Activated B cell treated with CpG ODN at 0.5 μM for 24 hours (primary cell): ENCODE data around the gene EDC4. TPM values are rescaled to one million over a fixed set of nuclear protein-coding genes. Genes with fewer than 3 reads are reported as not detected.

Experiments
- ATAC-seq: fragments of 200-7000 bp; cut with Tn5 transposase; one replicate; pipeline ENCODE4 v1.10.0; 2021; ENCODE audit warnings: low read depth, mild to moderate bottlenecking, moderate library complexity
- CTCF ChIA-PET: fragments of 350-600 bp; sonication (Branson Sonifier 250); formaldehyde crosslinking; loops from one replicate; lab custom pipeline; 2021; ENCODE audit warnings: antibody characterized with exemption; lab: Charles Lee
- POLR2A ChIA-PET: fragments of 350-600 bp; sonication (Branson Sonifier 250); formaldehyde crosslinking; loops from one replicate; lab custom pipeline; 2021; ENCODE audit warnings: antibody characterized with exemption; lab: Charles Lee
- DNase-seq: peaks from one replicate; pipeline ENCODE4 v3.0.0; 2022
- H3K27ac Mint-ChIP-seq: one replicate; pipeline ENCODE4 v1.8.0; 2020; ENCODE audit warnings: mixed read lengths
- H3K27me3 Mint-ChIP-seq: one replicate; pipeline ENCODE4 v1.8.0; 2021; ENCODE audit warnings: mixed read lengths
- H3K36me3 Mint-ChIP-seq: one replicate; pipeline ENCODE4 v1.8.0; 2021; ENCODE audit warnings: low read depth, mixed read lengths
- H3K4me1 Mint-ChIP-seq: one replicate; pipeline ENCODE4 v1.8.0; 2021; ENCODE audit warnings: mixed read lengths
- H3K4me3 Mint-ChIP-seq: one replicate; pipeline ENCODE4 v1.8.0; 2020; ENCODE audit warnings: mild to moderate bottlenecking, mixed read lengths
- H3K9me3 Mint-ChIP-seq: one replicate; pipeline ENCODE4 v1.8.0; 2020; ENCODE audit warnings: mixed read lengths
- CTCF ChIP-seq: fragments of 200-600 bp; IDR thresholded peaks from one replicate; pipeline ENCODE4 v1.8.0; 2022; ENCODE audit warnings: antibody characterized with exemption, mild to moderate bottlenecking
- intact Hi-C: fragments of 100-400 bp; cut with micrococcal nuclease; formaldehyde crosslinking; loops from one replicate; pipeline ENCODE4 v1.15.1; 2024
- total RNA-seq: library from RNA; stranded (reverse); gene quantifications from 2 replicates; pipeline ENCODE4 v1.2.3, GENCODE V29; 2022

The EDC4 gene
- total RNA-seq = 71.5 TPM in 2 replicates

- ChIA-PET POLR2A (interaction anchor here (0.8 to 1.6 kb wide), 7 partner anchors 13 to 165 kb away, joined by 3 to 7 read pairs (median 4); partner anchors contain the start of genes GFOD2 and PSKH1), CTCF (interaction anchor here (0.6 to 1.4 kb wide), 2 partner anchors 19 to 56 kb away, joined by 3 to 6 read pairs; no protein-coding TSS in a partner anchor)
- intact Hi-C loops = loop anchor here (1.0 to 2.0 kb wide), 5 partner anchors 20 to 62 kb away; partner anchors contain the start of genes NUTF2, PSKH1 and THAP11
- H3K27ac Mint-ChIP-seq = peak within 1 kb of the TSS; percentile 84
- peak within 1 kb of the TSS; percentile 90 for H3K4me3 Mint-ChIP-seq
- no peak for TF ChIP-seq CTCF
- peaks cover 36% of the 10 kb centered on the region for H3K4me1 Mint-ChIP-seq
- DNase-seq = peak; percentile 89
- no peaks in the 10 kb centered on the region for H3K9me3 Mint-ChIP-seq
- ATAC-seq = peak; percentile 93
- H3K36me3 Mint-ChIP-seq = peaks cover 42% of the 10 kb centered on the region
- no peaks in the 10 kb centered on the region for H3K27me3 Mint-ChIP-seq
Observed at GRCh38 chr16:67872631-67873434, at the start of gene EDC4. Gene EDC4, plus strand, starts transcription at chr16:67873052. Its CDS starts 210 bp downstream, at chr16:67873262.

- ChIA-PET CTCF (no interaction called here), POLR2A (no interaction called here)
- Mint-ChIP-seq H3K27me3 (no peaks in the 10 kb centered on the region), H3K36me3 (peaks cover 22% of the 10 kb centered on the region), H3K27ac (no peak overlapping the region), H3K9me3 (no peaks in the 10 kb centered on the region), H3K4me1 (no peaks in the 10 kb centered on the region), H3K4me3 (no peak overlapping the region)
- ATAC-seq = no peak
- DNase-seq = no peak
- no peak for TF ChIP-seq CTCF
- intact Hi-C loops = no loop called here
Observed at GRCh38 chr16:67825119-67825518, 47.7 kb upstream of the EDC4 start.

- ChIA-PET CTCF (no interaction called here), POLR2A (interaction anchor here (0.6 kb wide), 1 partner anchor 232 kb away, joined by 11 read pairs; no protein-coding TSS in a partner anchor)
- Mint-ChIP-seq H3K4me3 (no peak overlapping the region), H3K27ac (no peak overlapping the region), H3K27me3 (no peaks in the 10 kb centered on the region), H3K9me3 (no peaks in the 10 kb centered on the region), H3K36me3 (peaks cover 29% of the 10 kb centered on the region), H3K4me1 (no peaks in the 10 kb centered on the region)
- ATAC-seq (no peak), DNase-seq (no peak)
- intact Hi-C loops = no loop called here
- TF ChIP-seq CTCF = no peak
Observed at GRCh38 chr16:67825906-67826305, 46.9 kb upstream of the EDC4 start.

GRCh38 chr16:67828651-67829050, 44.2 kb upstream of the EDC4 start:
- ChIA-PET POLR2A (no interaction called here), CTCF (no interaction called here)
- intact Hi-C loops = no loop called here
- TF ChIP-seq CTCF = no peak
- Mint-ChIP-seq H3K27me3 (no peaks in the 10 kb centered on the region), H3K4me3 (no peak overlapping the region), H3K4me1 (peaks cover 9% of the 10 kb centered on the region), H3K27ac (no peak overlapping the region), H3K36me3 (peaks cover 35% of the 10 kb centered on the region), H3K9me3 (no peaks in the 10 kb centered on the region)
- ATAC-seq (no peak), DNase-seq (no peak)

- no peak for TF ChIP-seq CTCF
- no peak overlapping the region for H3K27ac Mint-ChIP-seq
- no peak for ATAC-seq
- CTCF ChIA-PET = interaction anchor here (1.2 to 3.5 kb wide), 4 partner anchors 10 to 160 kb away, joined by 3 to 20 read pairs (median 5); partner anchors contain the start of genes RANBP10 and TSNAXIP1
- no peaks in the 10 kb centered on the region for H3K27me3 Mint-ChIP-seq
- H3K36me3 Mint-ChIP-seq = peaks cover 31% of the 10 kb centered on the region
- H3K9me3 Mint-ChIP-seq = no peaks in the 10 kb centered on the region
- H3K4me1 Mint-ChIP-seq = peaks cover 14% of the 10 kb centered on the region
- no peak for DNase-seq
- POLR2A ChIA-PET = interaction anchor here (0.6 to 1.7 kb wide), 6 partner anchors 12 to 267 kb away, joined by 3 to 21 read pairs (median 4); partner anchors contain the start of genes NUTF2 and PSMB10
- H3K4me3 Mint-ChIP-seq = peak overlapping the region; percentile 86
- intact Hi-C loops = loop anchor here (1.0 kb wide), 4 partner anchors 9 to 27 kb away; partner anchors contain the start of genes NUTF2, RANBP10, THAP11 and TSNAXIP1
Observed at GRCh38 chr16:67833030-67833414, 39.8 kb upstream of the EDC4 start.
